SU-DHL-6 (cell line): ENCODE measurements around the gene RIOX2.

Source experiments
- H2AFZ ChIP-seq: fragments of 200-600 bp; sonication (generic); 2 replicates; pipeline ENCODE4 v1.6.1; 2014; ENCODE audit warnings: low read depth, mild to moderate bottlenecking, moderate library complexity, mixed read lengths, antibody characterized with exemption, low read length; ENCODE audit not compliant: severe bottlenecking
- H3F3A ChIP-seq: fragments of 200-600 bp; shearing (Covaris generic); 2 replicates; pipeline ENCODE4 v1.6.0; 2016; ENCODE audit warnings: antibody characterized with exemption, mild to moderate bottlenecking; ENCODE audit not compliant: insufficient read depth
- H3K27ac ChIP-seq: fragments of 200-600 bp; sonication (generic); 2 replicates; pipeline ENCODE4 v1.5.1; 2016; ENCODE audit warnings: low read depth, mild to moderate bottlenecking, low read length, moderate library complexity, mixed read lengths
- H3K27me3 ChIP-seq: fragments of 200-600 bp; sonication (generic), shearing (Covaris generic); 2 replicates; pipeline ENCODE4 v1.6.0; 2014; ENCODE audit warnings: mild to moderate bottlenecking, low read length
- H3K36me3 ChIP-seq: fragments of 200-600 bp; sonication (generic); 2 replicates; pipeline ENCODE4 v1.6.1; 2014; ENCODE audit warnings: mild to moderate bottlenecking, low read length, mixed read lengths
- H3K4me2 ChIP-seq: fragments of 300-600, 200-600 bp; shearing (Covaris generic), sonication (generic); 2 replicates; pipeline ENCODE4 v1.6.0; 2014; ENCODE audit warnings: low read length, low read depth, mild to moderate bottlenecking; ENCODE audit not compliant: poor library complexity, severe bottlenecking
- H3K4me3 ChIP-seq: fragments of 200-600 bp; sonication (generic); 2 replicates; pipeline ENCODE4 v1.5.1; 2014; ENCODE audit warnings: antibody characterized with exemption, low read length, mild to moderate bottlenecking, mixed read lengths; ENCODE audit not compliant: insufficient read depth, poor library complexity, severe bottlenecking
- H3K79me2 ChIP-seq: fragments of 200-600 bp; sonication (generic); 2 replicates; pipeline ENCODE4 v1.6.1; 2014; ENCODE audit warnings: mild to moderate bottlenecking, low read length, moderate library complexity; ENCODE audit not compliant: insufficient read depth
- H3K9ac ChIP-seq: fragments of 200-600 bp; sonication (generic); 2 replicates; pipeline ENCODE4 v1.7.0; 2014; ENCODE audit warnings: mild to moderate bottlenecking, low read length
- H3K9me2 ChIP-seq: fragments of 200-600 bp; sonication (generic); replicated peaks from 2 replicates; pipeline ENCODE4 v1.6.1; 2014; ENCODE audit warnings: low read length; ENCODE audit not compliant: insufficient read depth
- H3K9me3 ChIP-seq: fragments of 200-600 bp; sonication (generic); 2 replicates; pipeline ENCODE4 v1.6.1; 2014; ENCODE audit warnings: low read length, mixed read lengths; ENCODE audit not compliant: insufficient read depth
- H4K20me1 ChIP-seq: fragments of 200-600 bp; sonication (generic); 2 replicates; pipeline ENCODE4 v1.6.1; 2014; ENCODE audit warnings: low read depth, mild to moderate bottlenecking, antibody characterized with exemption, low read length, moderate library complexity, mixed read lengths
- EZH2phosphoT487 ChIP-seq: fragments of 200-600 bp; sonication (generic), shearing (Covaris generic); conservative IDR thresholded peaks from 2 replicates; pipeline ENCODE4 v1.6.1; 2018; ENCODE audit warnings: mild to moderate bottlenecking, antibody characterized with exemption, low read length, moderate library complexity, mixed read lengths
- TF ChIP-seq, protein P1 (sequence below): fragments of 200-600 bp; sonication (generic); IDR thresholded peaks from one replicate; pipeline ENCODE4 v1.5.1; 2017; ENCODE audit warnings: antibody characterized with exemption, mild to moderate bottlenecking, low read length, moderate library complexity; ENCODE audit not compliant: insufficient read depth, poor library complexity, severe bottlenecking

RIOX2 gene

DNA sequence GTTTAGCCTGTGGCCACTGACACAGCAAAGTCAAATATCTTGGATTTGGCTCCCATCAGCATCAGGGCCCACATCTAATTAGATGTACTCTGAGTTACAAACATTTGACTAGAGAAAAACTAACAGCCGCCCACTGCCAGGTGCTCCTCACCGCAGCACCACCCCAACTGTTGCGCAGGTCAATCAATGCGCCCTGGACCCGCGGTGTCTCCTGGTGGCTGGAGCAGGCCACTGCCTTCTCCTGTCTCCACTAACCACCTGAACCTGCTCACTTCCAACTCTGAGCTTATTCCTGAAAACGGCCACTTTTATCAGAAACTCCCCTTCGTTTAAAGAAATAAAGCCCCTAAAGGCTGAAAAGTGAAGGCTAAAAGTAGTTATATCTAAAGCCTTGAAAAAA, 4.3 kb downstream of the RIOX2 start:
- Histone ChIP-seq H3K27ac (no peak overlapping the region), H3K79me2 (peaks cover 86% of the 10 kb centered on the region), H3K9ac (no peak overlapping the region)

DNA sequence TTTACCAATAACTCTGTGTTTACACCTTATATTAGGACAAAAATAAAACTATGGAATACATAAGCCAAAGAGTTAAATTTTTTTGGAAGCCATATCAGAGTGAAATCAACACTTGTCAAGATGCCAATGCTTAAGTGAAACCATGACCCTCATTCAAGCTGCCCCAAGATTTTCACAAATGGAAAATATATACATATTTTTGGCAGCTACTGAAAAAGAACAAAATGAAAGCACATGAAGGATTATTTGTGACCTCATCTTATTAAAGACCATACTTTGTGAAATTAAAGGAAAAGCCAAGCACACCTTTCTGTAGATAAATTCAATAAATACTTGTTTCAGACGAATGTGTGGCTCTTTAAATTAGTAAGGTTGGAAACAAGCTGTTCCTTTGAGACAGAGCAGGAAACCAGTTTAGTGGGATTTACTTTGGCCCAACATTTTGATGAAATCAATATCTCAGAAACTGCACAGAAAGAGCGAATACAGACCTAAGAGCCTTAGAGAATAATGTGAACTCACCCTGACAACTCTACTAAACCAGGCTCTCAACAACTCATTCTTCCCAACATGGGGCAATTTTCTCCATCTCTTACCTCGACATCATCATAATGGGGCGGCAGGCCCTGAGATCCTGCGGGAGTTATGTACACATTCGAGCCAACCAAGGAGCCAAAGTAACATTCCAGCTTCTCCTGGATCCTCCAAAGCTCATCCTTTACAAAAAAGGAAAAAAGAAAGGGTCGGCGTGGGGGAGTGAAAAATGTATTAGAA, 11.1 kb downstream of the RIOX2 start:
- H4K20me1 ChIP-seq: no peaks in the 10 kb centered on the region; the same call in 1 of the 2 replicates
- H3K4me3 ChIP-seq: no peak overlapping the region
- no peak overlapping the region for H3K4me2 ChIP-seq
- no peak overlapping the region for H3K9ac ChIP-seq
- no peaks in the 10 kb centered on the region for H3K27me3 ChIP-seq
- TF ChIP-seq EZH2phosphoT487: no peak
- TF ChIP-seq, protein P1, sequence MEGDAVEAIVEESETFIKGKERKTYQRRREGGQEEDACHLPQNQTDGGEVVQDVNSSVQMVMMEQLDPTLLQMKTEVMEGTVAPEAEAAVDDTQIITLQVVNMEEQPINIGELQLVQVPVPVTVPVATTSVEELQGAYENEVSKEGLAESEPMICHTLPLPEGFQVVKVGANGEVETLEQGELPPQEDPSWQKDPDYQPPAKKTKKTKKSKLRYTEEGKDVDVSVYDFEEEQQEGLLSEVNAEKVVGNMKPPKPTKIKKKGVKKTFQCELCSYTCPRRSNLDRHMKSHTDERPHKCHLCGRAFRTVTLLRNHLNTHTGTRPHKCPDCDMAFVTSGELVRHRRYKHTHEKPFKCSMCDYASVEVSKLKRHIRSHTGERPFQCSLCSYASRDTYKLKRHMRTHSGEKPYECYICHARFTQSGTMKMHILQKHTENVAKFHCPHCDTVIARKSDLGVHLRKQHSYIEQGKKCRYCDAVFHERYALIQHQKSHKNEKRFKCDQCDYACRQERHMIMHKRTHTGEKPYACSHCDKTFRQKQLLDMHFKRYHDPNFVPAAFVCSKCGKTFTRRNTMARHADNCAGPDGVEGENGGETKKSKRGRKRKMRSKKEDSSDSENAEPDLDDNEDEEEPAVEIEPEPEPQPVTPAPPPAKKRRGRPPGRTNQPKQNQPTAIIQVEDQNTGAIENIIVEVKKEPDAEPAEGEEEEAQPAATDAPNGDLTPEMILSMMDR: no peak
- H3F3A ChIP-seq: no peaks in the 10 kb centered on the region
- H3K36me3 ChIP-seq: peaks cover 19% of the 10 kb centered on the region; the same call in 1 of the 2 replicates
- no peaks in the 10 kb centered on the region for H3K9me3 ChIP-seq
- no peaks in the 10 kb centered on the region for H3K9me2 ChIP-seq
- H3K27ac ChIP-seq: no peak overlapping the region
- peaks cover 48% of the 10 kb centered on the region for H3K79me2 ChIP-seq
- H2AFZ ChIP-seq: no peak overlapping the region

More for the DNA sequence above, 4.3 kb downstream of the RIOX2 start:
- Histone ChIP-seq H3F3A (peaks cover 9% of the 10 kb centered on the region; the same call in 1 of the 2 replicates), H3K9me3 (no peaks in the 10 kb centered on the region), H3K4me2 (no peak overlapping the region), H3K4me3 (no peak overlapping the region), H2AFZ (no peak overlapping the region), H4K20me1 (no peaks in the 10 kb centered on the region; the same call in 1 of the 2 replicates), H3K9me2 (no peaks in the 10 kb centered on the region), H3K36me3 (peaks cover 7% of the 10 kb centered on the region; the same call in 1 of the 2 replicates), H3K27me3 (no peaks in the 10 kb centered on the region)
- no peak for TF ChIP-seq EZH2phosphoT487
- TF ChIP-seq, protein P1: no peak

DNA sequence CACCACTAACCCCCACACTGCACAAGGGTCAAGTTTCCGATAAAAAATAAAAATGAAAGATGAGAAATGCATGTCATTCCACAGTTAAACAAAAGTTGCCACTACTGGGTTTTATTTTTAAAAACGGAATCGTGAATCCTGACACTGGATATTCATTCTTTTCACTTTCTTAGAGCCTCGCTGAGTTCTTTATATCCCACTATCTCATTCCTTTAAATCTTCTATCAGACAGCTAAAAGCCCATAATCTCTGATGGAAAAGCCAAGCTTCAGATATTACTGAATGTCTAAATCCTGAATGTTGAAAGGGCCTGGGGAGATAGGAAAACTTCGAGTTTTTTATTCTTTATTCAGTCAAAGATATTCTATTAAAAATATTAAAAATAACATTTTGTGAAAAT, 11.7 kb downstream of the RIOX2 start:
- H3K27ac ChIP-seq: no peak overlapping the region
- no peaks in the 10 kb centered on the region for H3K9me2 ChIP-seq
- H2AFZ ChIP-seq: no peak overlapping the region
- H3K9ac ChIP-seq: no peak overlapping the region
- H3K36me3 ChIP-seq: peaks cover 19% of the 10 kb centered on the region; the same call in 1 of the 2 replicates
- H3K4me2 ChIP-seq: no peak overlapping the region
- no peaks in the 10 kb centered on the region; the same call in 1 of the 2 replicates for H4K20me1 ChIP-seq
- H3K9me3 ChIP-seq: no peaks in the 10 kb centered on the region
- no peaks in the 10 kb centered on the region for H3F3A ChIP-seq
- TF ChIP-seq, protein P1: no peak
- TF ChIP-seq EZH2phosphoT487: no peak
- H3K27me3 ChIP-seq: no peaks in the 10 kb centered on the region
- H3K4me3 ChIP-seq: no peak overlapping the region
- H3K79me2 ChIP-seq: peaks cover 42% of the 10 kb centered on the region
